ENCODE results near the gene NNMT.

DNA sequence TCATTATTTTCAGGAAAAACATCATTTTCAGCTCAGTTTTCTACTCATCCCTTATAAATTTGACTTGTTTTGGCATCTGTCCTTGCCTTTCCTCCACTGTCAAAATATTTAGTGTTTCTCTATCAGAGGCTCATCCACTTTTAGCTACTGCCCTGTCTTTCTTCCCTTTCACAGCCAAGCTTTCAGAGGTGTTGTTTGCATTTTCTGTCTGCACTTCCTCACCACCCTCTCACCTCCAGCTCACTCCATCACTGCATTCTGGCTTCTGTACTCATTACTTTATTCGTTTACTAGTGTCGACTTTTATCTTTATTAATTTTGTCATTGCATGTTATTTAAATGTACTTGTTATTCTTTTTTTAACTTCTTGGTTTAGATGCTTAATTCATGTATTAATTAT, 26.7 kb upstream of the NNMT start:
- TF ChIP-seq POLR2A (IDR thresholded peaks at IDR 0.05; ENCODE audit: low read depth, low read length) (no peak), TAF1 (IDR thresholded peaks at IDR 0.05; ENCODE audit: low read depth, low read length) (no peak), POLR2AphosphoS5 (IDR thresholded peaks at IDR 0.05; ENCODE audit: low read depth, low read length) (no peak), PAX5 (IDR thresholded peaks at IDR 0.05; ENCODE audit: insufficient read depth, low read length, severe bottlenecking) (no peak), SPI1 (IDR thresholded peaks at IDR 0.05; ENCODE audit: low read depth, low read length) (no peak), POU2F2 (IDR thresholded peaks at IDR 0.05; ENCODE audit: low read depth, low read length) (no peak)
